Spleen (tissue), 11 donors: ENCODE results near the gene MYH10. TPM values are rescaled to one million over a fixed set of nuclear protein-coding genes. Genes with fewer than 3 reads are reported as not detected.
A peak's percentile ranks its signal among the peaks of the same experiment; 100 is the strongest.

Source experiments
- DNase-seq: peaks from one replicate; pipeline ENCODE4 v3.0.0-alpha.2; 2020
- H3K27ac ChIP-seq, 8 donors: fragments of 200-600 bp; sonication (generic) in 7 of 8; 1 replicate in 4 of 8; 2 replicates in 4 of 8; pipeline versions ENCODE4 v1.5.0 to v1.8.0; 2016 to 2021; ENCODE audit warnings: inconsistent platforms in 4 of 8, mild to moderate bottlenecking in 4 of 8, moderate library complexity in 1 of 8
- H3K27me3 ChIP-seq, 7 donors: fragments of 200-600 bp; sonication (generic) in 6 of 7; replicated peaks in 1 of 7; 1 replicate in 4 of 7; 2 replicates in 3 of 7; pipeline versions ENCODE4 v1.5.0 to v1.8.0; 2016 to 2021; ENCODE audit warnings: inconsistent platforms in 3 of 7, mild to moderate bottlenecking in 1 of 7
- H3K36me3 ChIP-seq, 6 donors: fragments of 200-600 bp; sonication (generic) in 5 of 6; 1 replicate in 4 of 6; 2 replicates in 2 of 6; pipeline versions ENCODE4 v1.5.0 to v1.8.0; 2016 to 2021; ENCODE audit warnings: inconsistent platforms in 2 of 6
- H3K4me1 ChIP-seq, 6 donors: fragments of 200-600 bp; sonication (generic) in 5 of 6; 1 replicate in 3 of 6; 2 replicates in 3 of 6; pipeline versions ENCODE4 v1.5.0 to v1.8.0; 2016 to 2021; ENCODE audit warnings: inconsistent platforms in 3 of 6
- H3K4me3 ChIP-seq, 8 donors: fragments of 200-600 bp; sonication (generic) in 7 of 8; 1 replicate in 4 of 8; 2 replicates in 4 of 8; pipeline versions ENCODE4 v1.5.0 to v1.8.0; 2016 to 2021; ENCODE audit warnings: inconsistent platforms in 4 of 8, mild to moderate bottlenecking in 4 of 8, moderate library complexity in 2 of 8
- H3K9me3 ChIP-seq, 8 donors: fragments of 200-600 bp; sonication (generic) in 7 of 8; 1 replicate in 4 of 8; 2 replicates in 4 of 8; pipeline versions ENCODE4 v1.5.0 to v1.8.0; 2016 to 2021; ENCODE audit warnings: inconsistent platforms in 4 of 8
- POLR2A ChIP-seq, 3 donors: fragments of 450-650 bp; IDR thresholded peaks; one replicate each; pipeline ENCODE4 v1.5.1; 2017; ENCODE audit warnings: antibody characterized with exemption in 3 of 3, mild to moderate bottlenecking in 1 of 3
- POLR2AphosphoS5 ChIP-seq, 3 donors: sonication (generic); formaldehyde crosslinking; IDR thresholded peaks; one replicate each; pipeline ENCODE4 v1.5.1; 2017; ENCODE audit warnings: antibody characterized with exemption in 3 of 3
- WGBS, 5 donors: extraction: QIAGEN DNeasy Blood & Tissue Kit in 3 of 5; methylation state at CpG; one replicate each; pipeline versions ENCODE4 v1.1.5 to v1.1.7; 2013 to 2018; 5-methylcytosine and 5-hydroxymethylcytosine counted together
- intact Hi-C: fragments of 100-400 bp; cut with DNase I; formaldehyde crosslinking; loops from one replicate; pipeline ENCODE4 v1.15.0; 2023; ENCODE audit warnings: low total_unique reads
- polyA plus RNA-seq, 3 donors: library from polyadenylated mRNA; stranded (reverse); fragments of 200-250 nt; gene quantifications; one replicate each; pipeline ENCODE4 v1.2.1, GENCODE V29; 2013
- total RNA-seq, 7 donors: library from RNA; depleted of rRNA in 3 of 7; stranded (reverse); fragments of >200 nt in 3 of 7; fragmentation: NEBNext Ultra II Directional in 4 of 7; extraction: Animal tissue kit (Norgen Biotek cat#: 25700) in 4 of 7; gene quantifications; one replicate each; pipeline versions ENCODE4 v1.1.0 to v1.2.1, GENCODE V29; 2016 to 2021
- TF ChIP-seq, protein P1 (sequence below), 11 experiments: fragments of 200-600 bp in 7 of 11; fragments of 450-650 bp in 4 of 11; sonication (generic) in 4 of 11; IDR thresholded peaks in 8 of 11; conservative IDR thresholded peaks in 3 of 11; 1 replicate in 7 of 11; 2 replicates in 4 of 11; pipeline versions ENCODE4 v1.4.0 to v1.8.0; 2016 to 2021; ENCODE audit warnings: antibody characterized with exemption in 11 of 11, inconsistent platforms in 4 of 11, mild to moderate bottlenecking in 1 of 11
- donor health status: healthy with polysubstance abuse.
- donor health status: DM: no; HTN: no; CAD: no; lungs with moderate emphysema.
- donor health status: DM: no; HTN: no; CAD: no.
- donor health status: Bipolar disorder and iron deficiency.
- donor health status: healthy.
- donor health status: DM: no; HTN: no; CAD: no.
- donor health status: DM: yes; HTN: yes; CAD: no.

Gene MYH10
- total and polyA plus RNA-seq, 10 donors = 1.0 to 14.4 (median 7.5) TPM

DNA sequence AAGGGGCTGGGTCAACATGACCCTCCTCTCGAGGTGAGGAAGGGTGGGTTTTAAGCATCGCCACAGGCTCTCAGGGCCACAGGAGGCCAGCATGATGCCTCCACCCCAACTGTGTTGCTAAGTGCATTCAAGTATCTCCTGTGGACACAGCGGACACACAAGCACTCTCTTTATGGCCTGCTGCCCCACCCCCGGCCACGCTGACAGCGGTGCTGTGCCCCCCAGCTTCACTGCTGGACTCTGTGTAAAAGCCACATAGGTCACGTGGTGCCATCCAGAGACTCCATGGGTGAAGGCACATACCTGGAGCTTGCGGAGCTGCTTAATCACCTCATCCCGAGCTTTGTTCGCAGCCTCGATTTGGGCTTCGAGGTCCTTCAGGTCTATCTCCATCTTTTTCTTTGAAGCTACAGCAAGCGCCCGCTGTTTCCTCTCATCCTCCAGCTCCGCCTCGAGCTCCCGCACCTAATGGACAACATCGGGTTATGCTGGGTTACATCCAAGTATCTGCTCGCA, 143.3 kb downstream of the MYH10 start:
- Histone ChIP-seq H3K9me3 (peaks cover 3 to 24% (median 19%) of the 10 kb centered on the region in 8 donors), H3K36me3 (peaks cover 0 to 64% (median 8%) of the 10 kb centered on the region in 6 donors), H3K4me1 (no peaks in the 10 kb centered on the region), H3K27me3 (no peaks in the 10 kb centered on the region), H3K4me3 (no peak overlapping the region), H3K27ac (no peak overlapping the region)
- TF ChIP-seq, protein P1, sequence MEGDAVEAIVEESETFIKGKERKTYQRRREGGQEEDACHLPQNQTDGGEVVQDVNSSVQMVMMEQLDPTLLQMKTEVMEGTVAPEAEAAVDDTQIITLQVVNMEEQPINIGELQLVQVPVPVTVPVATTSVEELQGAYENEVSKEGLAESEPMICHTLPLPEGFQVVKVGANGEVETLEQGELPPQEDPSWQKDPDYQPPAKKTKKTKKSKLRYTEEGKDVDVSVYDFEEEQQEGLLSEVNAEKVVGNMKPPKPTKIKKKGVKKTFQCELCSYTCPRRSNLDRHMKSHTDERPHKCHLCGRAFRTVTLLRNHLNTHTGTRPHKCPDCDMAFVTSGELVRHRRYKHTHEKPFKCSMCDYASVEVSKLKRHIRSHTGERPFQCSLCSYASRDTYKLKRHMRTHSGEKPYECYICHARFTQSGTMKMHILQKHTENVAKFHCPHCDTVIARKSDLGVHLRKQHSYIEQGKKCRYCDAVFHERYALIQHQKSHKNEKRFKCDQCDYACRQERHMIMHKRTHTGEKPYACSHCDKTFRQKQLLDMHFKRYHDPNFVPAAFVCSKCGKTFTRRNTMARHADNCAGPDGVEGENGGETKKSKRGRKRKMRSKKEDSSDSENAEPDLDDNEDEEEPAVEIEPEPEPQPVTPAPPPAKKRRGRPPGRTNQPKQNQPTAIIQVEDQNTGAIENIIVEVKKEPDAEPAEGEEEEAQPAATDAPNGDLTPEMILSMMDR (IDR thresholded peaks at IDR 0.05 in 8 of 11, conservative IDR thresholded peaks at IDR 0.05 in 3 of 11) = no peak
- peak in 2 of 3 donors; percentile 23 to 55 for TF ChIP-seq POLR2AphosphoS5 (IDR thresholded peaks at IDR 0.05)
- no peak for DNase-seq
- intact Hi-C loops = no loop called here
- 87 to 92% (median 90%) methylated on average over 19 of the region's 19 CpGs for WGBS, 5 donors

DNA sequence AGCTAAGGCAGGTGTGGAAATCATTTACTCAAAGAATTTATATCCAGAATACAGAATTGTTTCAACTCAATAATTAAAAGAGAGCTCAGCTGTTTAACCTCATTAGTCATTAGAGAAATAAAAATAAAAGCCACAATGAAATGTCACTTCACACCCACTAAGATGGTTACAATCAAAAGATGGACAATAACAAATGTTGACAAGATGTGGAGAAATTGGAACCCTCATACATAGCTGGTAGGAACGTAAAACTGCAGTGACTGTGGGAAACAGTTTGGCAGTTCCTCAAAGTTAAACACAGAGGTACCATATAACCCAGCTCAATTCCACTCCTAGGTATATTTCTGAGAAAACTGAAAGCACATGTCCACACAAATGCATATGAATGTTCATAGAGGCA, 145.0 kb downstream of the MYH10 start:
- H3K36me3 ChIP-seq = peaks cover 0 to 74% (median 18%) of the 10 kb centered on the region in 6 donors
- no peak for DNase-seq
- H3K9me3 ChIP-seq = peaks cover 3 to 24% (median 19%) of the 10 kb centered on the region in 8 donors
- H3K4me1 ChIP-seq = no peaks in the 10 kb centered on the region
- intact Hi-C loops = no loop called here
- H3K27ac ChIP-seq = no peak overlapping the region
- no peak overlapping the region for H3K4me3 ChIP-seq
- TF ChIP-seq, protein P1 (IDR thresholded peaks at IDR 0.05 in 8 of 11, conservative IDR thresholded peaks at IDR 0.05 in 3 of 11) = no peak
- no peak for TF ChIP-seq POLR2AphosphoS5 (IDR thresholded peaks at IDR 0.05)
- TF ChIP-seq POLR2A (IDR thresholded peaks at IDR 0.05) = no peak
- no peaks in the 10 kb centered on the region for H3K27me3 ChIP-seq
- 93 to 100% (median 96%) methylated on average over 1 of the region's 1 CpG for WGBS, 5 donors

DNA sequence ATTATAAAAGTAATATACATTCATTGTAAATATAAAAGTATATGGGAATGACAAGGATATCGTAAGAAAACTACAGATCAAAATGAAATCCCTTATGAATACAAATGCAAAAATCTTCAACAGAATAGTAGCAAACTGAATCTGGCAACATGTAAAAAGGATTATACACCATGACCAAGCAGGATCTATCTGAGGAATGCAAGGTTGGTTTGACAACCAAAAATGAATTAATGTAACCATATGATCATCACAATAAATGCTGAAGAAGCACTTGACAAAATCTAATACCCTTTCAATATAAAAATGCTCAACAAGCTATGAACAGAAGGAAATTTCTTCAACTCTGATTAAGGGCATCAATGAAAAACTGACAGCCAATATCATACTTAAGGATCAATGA, 146.1 kb downstream of the MYH10 start:
- H3K36me3 ChIP-seq = peaks cover 0 to 80% (median 26%) of the 10 kb centered on the region in 6 donors
- H3K4me1 ChIP-seq = peaks cover 0 to 8% (median 0%) of the 10 kb centered on the region in 6 donors
- H3K27me3 ChIP-seq = no peaks in the 10 kb centered on the region
- H3K9me3 ChIP-seq = peaks cover 3 to 24% (median 19%) of the 10 kb centered on the region in 8 donors
- intact Hi-C loops = no loop called here
- 94 to 100% (median 98%) methylated on average over 1 of the region's 1 CpG for WGBS, 5 donors
- no peak for DNase-seq
- H3K4me3 ChIP-seq = no peak overlapping the region
- H3K27ac ChIP-seq = no peak overlapping the region
- no peak for TF ChIP-seq POLR2A (IDR thresholded peaks at IDR 0.05)
- TF ChIP-seq, protein P1 (IDR thresholded peaks at IDR 0.05 in 8 of 11, conservative IDR thresholded peaks at IDR 0.05 in 3 of 11) = no peak
- no peak for TF ChIP-seq POLR2AphosphoS5 (IDR thresholded peaks at IDR 0.05)

DNA sequence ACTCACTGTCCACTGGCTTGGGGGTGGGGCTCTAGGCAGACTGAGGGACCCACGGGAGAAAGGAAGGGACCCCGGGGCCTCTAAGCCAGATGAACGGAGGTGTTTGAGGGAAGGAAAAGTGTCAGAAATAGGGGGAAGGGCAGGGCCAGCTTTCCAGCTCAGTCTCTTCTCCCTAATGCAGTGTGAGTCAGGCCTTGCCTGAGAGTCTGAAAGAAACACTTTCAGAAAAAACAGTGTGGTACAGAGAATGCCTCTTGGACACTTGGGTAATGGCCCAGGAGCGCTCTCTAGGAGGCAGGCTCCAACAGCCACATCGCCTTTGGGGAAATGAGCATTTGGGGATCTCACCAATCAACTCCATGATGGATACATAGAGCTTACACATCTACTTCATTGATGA, 148.0 kb downstream of the MYH10 start:
- Histone ChIP-seq H3K36me3 (peaks cover 0 to 82% (median 26%) of the 10 kb centered on the region in 6 donors), H3K27ac (no peak overlapping the region), H3K9me3 (peaks cover 3 to 24% (median 19%) of the 10 kb centered on the region in 8 donors)

More for the DNA sequence above, 148.0 kb downstream of the MYH10 start:
- DNase-seq = no peak
- no peak for TF ChIP-seq POLR2A (IDR thresholded peaks at IDR 0.05)
- TF ChIP-seq POLR2AphosphoS5 (IDR thresholded peaks at IDR 0.05) = no peak
- TF ChIP-seq, protein P1 (IDR thresholded peaks at IDR 0.05 in 8 of 11, conservative IDR thresholded peaks at IDR 0.05 in 3 of 11) = no peak
- Histone ChIP-seq H3K4me1 (peaks cover 0 to 8% (median 0%) of the 10 kb centered on the region in 6 donors), H3K4me3 (no peak overlapping the region), H3K27me3 (no peaks in the 10 kb centered on the region)
- intact Hi-C loops = no loop called here
- WGBS, 5 donors = 86 to 96% (median 93%) methylated on average over 5 of the region's 5 CpGs
